C4-2B (cell line): Measurements from ENCODE around the gene ZNF519.
"Not testable (repeated sequence)": the region's sequence is repeated elsewhere in the genome, so short reads cannot be mapped to it uniquely, and the experiment has no call there.

ENCODE experiments used
- H3K27ac ChIP-seq: fragments of 450-650 bp; 2 replicates; pipeline ENCODE4 v1.5.1; 2017
- CTCF ChIP-seq: fragments of 450-650 bp; conservative IDR thresholded peaks from 2 replicates; pipeline ENCODE4 v1.5.1; 2017; ENCODE audit warnings: mild to moderate bottlenecking
- ZFX ChIP-seq: fragments of 450-650 bp; IDR thresholded peaks from 2 replicates; pipeline ENCODE4 v1.6.1; 2017

The ZNF519 gene

DNA sequence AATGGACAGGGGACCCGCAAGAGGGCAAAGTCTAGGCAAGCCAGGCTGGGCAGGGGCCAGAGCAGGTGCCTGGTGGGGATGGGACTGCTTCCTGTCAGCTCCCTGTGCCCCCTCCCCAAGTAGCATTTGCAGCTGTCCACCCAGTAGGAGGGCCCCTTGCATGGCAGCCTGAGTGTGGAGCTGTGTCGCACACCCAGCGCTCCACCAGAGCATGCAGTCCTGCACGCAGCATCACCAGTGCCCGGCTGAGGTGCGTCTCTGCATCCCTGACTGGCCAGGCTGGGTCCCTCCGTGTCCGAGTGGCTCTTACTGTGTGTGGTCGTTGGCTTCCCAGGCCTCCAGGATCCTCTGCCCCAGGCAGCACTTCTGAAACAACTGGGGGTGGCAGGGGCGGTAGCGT, 18.5 kb upstream of the ZNF519 start:
- not testable (repeated sequence) for H3K27ac ChIP-seq

- H3K27ac ChIP-seq = not testable (repeated sequence)
Observed at GRCh38 chr18:14149916-14150420, 17.7 kb upstream of the ZNF519 start.

DNA sequence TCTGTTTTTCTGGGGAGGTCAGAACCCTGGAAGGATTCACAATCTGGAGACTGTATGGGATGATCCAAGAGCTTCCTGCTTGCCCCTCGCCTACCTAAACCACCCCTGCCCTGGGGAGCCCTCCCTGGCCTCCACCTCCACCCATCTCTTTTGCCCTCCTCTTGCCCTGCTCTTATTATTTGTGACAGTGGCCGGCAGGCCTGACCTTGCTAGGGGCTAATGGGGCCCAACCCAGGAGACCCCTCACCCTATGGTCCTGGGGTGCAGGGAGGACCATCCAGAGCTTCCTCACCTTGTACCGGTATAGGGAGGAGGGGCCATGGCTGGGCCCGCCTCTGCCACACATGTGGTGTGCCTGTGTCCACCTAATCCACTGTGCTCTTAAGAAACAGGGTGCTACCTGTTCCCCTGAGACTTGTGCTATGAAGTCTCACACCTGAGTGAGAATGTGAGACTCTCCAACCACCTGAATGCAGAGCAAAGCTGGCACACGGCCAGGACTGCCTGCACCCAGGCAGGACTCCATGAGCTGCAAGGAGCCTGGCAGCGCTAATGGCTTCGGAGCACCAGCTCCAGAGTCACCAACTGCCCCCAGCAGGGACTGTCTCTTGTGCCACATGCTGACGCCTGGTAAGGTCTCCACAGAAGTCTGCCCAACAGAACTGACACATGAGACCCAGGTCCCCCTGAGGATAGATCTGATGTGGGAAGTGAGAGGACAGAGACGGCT, 17.1 kb upstream of the ZNF519 start:
- H3K27ac ChIP-seq = not testable (repeated sequence)

GRCh38 chr18:14147935-14148865, 16.0 kb upstream of the ZNF519 start:
- not testable (repeated sequence) for H3K27ac ChIP-seq

DNA sequence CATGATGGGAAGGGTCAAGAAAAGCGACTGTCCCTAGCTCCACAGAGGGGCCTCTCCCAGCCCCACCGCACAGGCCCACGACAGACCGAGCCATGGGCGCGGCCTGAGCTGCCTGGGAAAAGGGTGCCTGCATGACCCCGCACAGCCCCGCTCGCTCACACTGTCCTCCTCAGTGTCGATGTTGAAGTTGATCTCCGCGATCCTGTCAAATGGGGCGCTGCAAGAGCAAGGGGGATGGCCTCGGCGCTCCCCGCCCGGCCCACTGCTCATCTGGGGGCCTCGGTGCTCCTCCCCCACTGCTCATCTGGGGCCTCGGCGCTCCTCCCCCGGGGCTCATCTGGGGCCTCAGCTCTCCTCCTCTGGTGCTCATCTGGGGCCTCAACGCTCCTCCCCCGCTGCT, 14.5 kb upstream of the ZNF519 start:
- H3K27ac ChIP-seq = not testable (repeated sequence)

DNA sequence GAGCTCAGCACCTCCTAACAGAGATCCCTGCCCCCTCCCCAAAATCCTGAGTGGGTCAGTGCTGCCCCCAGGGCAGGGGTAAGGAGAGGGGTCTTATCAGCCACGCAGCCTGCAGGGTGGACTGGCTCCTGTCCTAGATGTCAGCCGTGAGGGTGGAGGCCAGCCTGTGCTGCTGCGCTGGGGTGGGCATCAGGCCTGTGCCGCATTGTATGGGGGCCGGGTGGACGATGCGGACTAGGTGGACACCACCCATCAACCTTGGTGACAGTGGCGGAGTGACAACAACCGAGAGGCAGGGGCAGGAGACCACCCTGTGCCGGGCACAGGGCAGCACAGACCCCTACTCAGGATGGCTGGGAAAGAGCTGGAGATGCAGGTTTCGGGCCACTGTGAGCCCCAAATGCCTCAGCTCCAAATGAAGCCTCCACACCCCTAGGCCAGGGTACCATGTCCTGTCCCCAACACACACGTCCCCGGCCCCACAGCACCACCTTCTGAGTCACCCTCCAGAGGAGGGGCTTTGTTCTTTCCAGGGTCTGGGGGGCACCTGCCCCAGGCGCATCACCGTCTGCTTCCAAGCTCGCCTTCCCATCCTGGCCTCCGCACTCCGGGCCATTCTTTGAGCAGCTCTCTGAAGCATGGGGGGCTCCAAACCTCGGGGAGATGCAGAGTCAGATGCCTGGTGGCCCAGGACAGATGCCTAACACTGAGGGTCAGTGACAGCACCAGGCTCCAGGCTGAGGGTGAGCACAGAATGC, 13.5 kb upstream of the ZNF519 start:
- H3K27ac ChIP-seq = not testable (repeated sequence)

DNA sequence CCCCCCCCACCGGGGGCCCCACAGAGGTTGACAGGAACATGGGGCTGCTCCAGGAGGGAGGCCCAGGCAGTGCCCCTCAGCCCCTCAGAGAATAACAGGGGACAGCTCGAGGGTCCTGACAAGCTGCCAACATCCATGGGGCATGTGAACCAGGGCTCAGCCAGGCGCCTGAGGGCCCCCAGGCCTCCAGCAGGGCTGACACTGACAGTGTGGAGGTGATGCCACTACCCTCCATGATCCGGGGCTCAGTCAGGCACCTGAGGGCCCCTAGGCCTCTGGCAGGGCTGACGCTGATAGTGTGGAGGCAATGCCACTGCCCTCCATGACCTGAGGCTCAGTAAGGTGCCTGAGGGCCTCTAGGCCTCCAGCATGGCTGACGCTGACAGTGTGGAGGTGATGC, 12.8 kb upstream of the ZNF519 start:
- H3K27ac ChIP-seq = not testable (repeated sequence)

DNA sequence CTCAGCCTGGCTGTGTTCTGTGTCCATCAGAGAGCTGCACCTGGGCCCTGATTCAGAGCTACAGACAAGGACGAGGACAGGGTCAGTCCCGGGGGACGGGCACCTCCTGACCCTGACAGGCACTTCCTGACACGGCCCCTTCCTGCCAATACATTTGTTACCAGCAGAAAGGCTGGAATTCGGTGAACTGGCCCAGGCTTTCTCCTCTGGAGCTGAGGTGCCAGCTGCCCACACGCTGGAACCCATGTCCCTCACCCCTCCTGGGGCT, 12.3 kb upstream of the ZNF519 start:
- TF ChIP-seq CTCF (no peak), ZFX (no peak)
- H3K27ac ChIP-seq = no peak overlapping the region

DNA sequence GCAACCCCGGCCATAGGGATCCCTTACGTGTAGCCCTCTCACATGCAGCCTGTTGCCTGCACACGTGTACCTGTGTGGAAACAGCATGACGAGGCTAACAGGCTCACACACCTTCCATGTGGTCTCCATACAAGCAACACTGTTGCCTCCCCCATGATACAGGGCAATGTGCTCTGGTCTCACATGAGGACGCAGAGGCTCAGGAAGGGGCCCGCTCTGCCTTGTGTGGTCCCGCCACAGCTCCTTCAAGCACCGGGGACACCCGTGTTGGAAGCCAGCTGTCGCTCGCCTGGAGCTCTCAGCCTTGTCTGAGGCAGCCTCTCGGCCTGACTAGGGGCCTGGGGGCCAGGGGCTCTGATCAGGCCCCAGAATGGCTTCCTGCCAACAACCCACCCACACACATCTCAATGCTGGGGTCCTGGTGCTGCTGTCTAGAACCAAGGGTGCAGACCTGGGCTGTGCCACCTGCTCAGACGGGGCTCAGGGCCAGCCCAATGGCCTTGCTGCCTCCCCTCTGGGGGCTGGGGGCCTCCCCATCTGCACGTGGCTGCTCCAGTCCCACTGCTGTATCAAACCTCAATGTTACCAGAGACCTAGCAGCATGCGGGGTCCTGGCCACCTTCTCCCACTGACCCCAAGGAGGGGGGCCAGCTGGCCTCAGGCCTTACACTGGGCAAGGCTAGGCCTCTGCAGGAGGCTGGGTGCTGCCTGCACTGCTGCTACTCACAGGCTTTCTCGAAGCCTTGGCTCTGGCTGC, 11.8 kb upstream of the ZNF519 start:
- not testable (repeated sequence) for H3K27ac ChIP-seq

GRCh38 chr18:14143396-14143795, 11.2 kb upstream of the ZNF519 start:
- H3K27ac ChIP-seq = not testable (repeated sequence)

GRCh38 chr18:14142177-14142576, 9.9 kb upstream of the ZNF519 start:
- H3K27ac ChIP-seq = not testable (repeated sequence)

- not testable (repeated sequence) for H3K27ac ChIP-seq
Observed at GRCh38 chr18:14139583-14139982, 7.3 kb upstream of the ZNF519 start.

GRCh38 chr18:14137971-14138370, 5.7 kb upstream of the ZNF519 start:
- H3K27ac ChIP-seq = not testable (repeated sequence)

GRCh38 chr18:14131696-14132270, 452 bp downstream of the ZNF519 start:
- peak overlapping the region; percentile 72 for H3K27ac ChIP-seq

GRCh38 chr18:14130804-14131203, 1.4 kb downstream of the ZNF519 start:
- H3K27ac ChIP-seq = not testable (repeated sequence)
